Keratinocyte (primary cell): ENCODE measurements around the gene CLEC16A. TPM values are rescaled to one million over a fixed set of nuclear protein-coding genes. Genes with fewer than 3 reads are reported as not detected.

ENCODE experiments used
- DNase-seq: peaks from one replicate; pipeline ENCODE4 v3.0.0-alpha.2; 2011; ENCODE audit warnings: low read depth, missing footprints, low spot score
- FAIRE-seq: peaks from 2 replicates; lab custom pipeline; 2011; peaks lifted over from hg19 to GRCh38; lab: Jason Lieb, UNC
- H2AFZ ChIP-seq: 2 replicates; pipeline ENCODE4 v1.6.0; 2012; ENCODE audit warnings: low read length, control low read depth, inconsistent platforms; ENCODE audit not compliant: control insufficient read depth
- H3K27ac ChIP-seq: 2 replicates; pipeline ENCODE4 v1.5.1; 2011; ENCODE audit warnings: low read length; ENCODE audit not compliant: control insufficient read depth, insufficient read depth
- H3K27me3 ChIP-seq: 3 replicates; pipeline ENCODE4 v1.6.0; 2011; ENCODE audit warnings: low read length; ENCODE audit not compliant: control insufficient read depth, insufficient read depth; ENCODE audit errors: extremely low read depth
- H3K36me3 ChIP-seq, 2 experiments: 2 replicates in 1 of 2; 3 replicates in 1 of 2; pipeline ENCODE4 v1.5.1; 2011; ENCODE audit warnings: low read length in 2 of 2, mild to moderate bottlenecking in 1 of 2; ENCODE audit not compliant: control insufficient read depth in 2 of 2, insufficient read depth in 2 of 2; ENCODE audit errors: extremely low read depth in 1 of 2
- H3K4me1 ChIP-seq: 3 replicates; pipeline ENCODE4 v1.5.1; 2011; ENCODE audit warnings: low read length; ENCODE audit not compliant: control insufficient read depth, insufficient read depth; ENCODE audit errors: extremely low read depth
- H3K4me2 ChIP-seq: 3 replicates; pipeline ENCODE4 v1.6.0; 2011; ENCODE audit warnings: low read depth, low read length; ENCODE audit not compliant: control insufficient read depth, insufficient read depth; ENCODE audit errors: extremely low read depth
- H3K4me3 ChIP-seq, 3 experiments: fragments of 200-600 bp in 1 of 3; sonication (generic) in 1 of 3; 2 replicates in 2 of 3; 3 replicates in 1 of 3; pipeline ENCODE4 v1.5.1; 2011 to 2016; ENCODE audit warnings: low read length in 3 of 3, mild to moderate bottlenecking in 3 of 3, control low read depth in 2 of 3, inconsistent platforms in 1 of 3, low read depth in 1 of 3, mixed read lengths in 1 of 3, mixed run types in 1 of 3, moderate library complexity in 1 of 3; ENCODE audit not compliant: control insufficient read depth in 2 of 3, insufficient read depth in 2 of 3; ENCODE audit errors: extremely low read depth in 1 of 3
- H3K79me2 ChIP-seq: 2 replicates; pipeline ENCODE4 v1.6.0; 2012; ENCODE audit warnings: low read length; ENCODE audit not compliant: control insufficient read depth, insufficient read depth
- H3K9ac ChIP-seq: 3 replicates; pipeline ENCODE4 v1.6.0; 2011; ENCODE audit warnings: low read length; ENCODE audit not compliant: control insufficient read depth, insufficient read depth; ENCODE audit errors: extremely low read depth
- H3K9me1 ChIP-seq: 3 replicates; pipeline ENCODE4 v1.6.0; 2011; ENCODE audit warnings: low read length; ENCODE audit not compliant: control insufficient read depth, insufficient read depth; ENCODE audit errors: extremely low read depth
- H3K9me3 ChIP-seq: 2 replicates; pipeline ENCODE4 v1.5.1; 2012; ENCODE audit warnings: low read depth, low read length; ENCODE audit not compliant: control insufficient read depth
- H4K20me1 ChIP-seq: 3 replicates; pipeline ENCODE4 v1.6.0; 2011; ENCODE audit warnings: low read length; ENCODE audit not compliant: control insufficient read depth, insufficient read depth; ENCODE audit errors: extremely low read depth
- CTCF ChIP-seq, 3 experiments: IDR thresholded peaks in 1 of 3; conservative IDR thresholded peaks in 1 of 3; optimal IDR thresholded peaks in 1 of 3; 2 replicates in 2 of 3; 3 replicates in 1 of 3; pipeline versions ENCODE3 to v1.5.1; 2011; ENCODE audit warnings: low read length in 3 of 3, mild to moderate bottlenecking in 3 of 3, moderate library complexity in 2 of 3, control low read depth in 1 of 3, inconsistent platforms in 1 of 3; ENCODE audit not compliant: insufficient read depth in 2 of 3; ENCODE audit errors: extremely low read depth in 1 of 3
- EZH2 ChIP-seq: IDR thresholded peaks from one replicate; pipeline ENCODE4 v1.6.1; 2012; ENCODE audit warnings: inconsistent platforms, mild to moderate bottlenecking, low read length, moderate library complexity
- dilution Hi-C: fragments of 300-500 bp; cut with MboI; formaldehyde crosslinking; loops from one replicate; pipeline ENCODE4 v1.7.0; 2020; ENCODE audit warnings: low sequenced_read_pairs; ENCODE audit not compliant: extremely low pct_ligation_motif_present
- polyA plus RNA-seq, 5 experiments: library from polyadenylated mRNA; depleted of rRNA in 3 of 5; stranded (reverse) in 3 of 5; stranded (forward) in 1 of 5; unstranded in 1 of 5; fragments of >200 nt; gene quantifications; 1 replicate in 1 of 5; 2 replicates in 3 of 5; 3 replicates in 1 of 5; pipeline versions ENCODE4 v1.2.1 to v1.2.3, GENCODE V29; 2011 to 2012; ENCODE audit warnings: missing spikeins in 2 of 5, low read depth in 1 of 5, low replicate concordance in 1 of 5

The CLEC16A gene
- polyA plus RNA-seq, 1 donor (not counting 4 experiments of a cell fraction or from before 2014, with no cell fraction given) = 9.5 TPM

DNA sequence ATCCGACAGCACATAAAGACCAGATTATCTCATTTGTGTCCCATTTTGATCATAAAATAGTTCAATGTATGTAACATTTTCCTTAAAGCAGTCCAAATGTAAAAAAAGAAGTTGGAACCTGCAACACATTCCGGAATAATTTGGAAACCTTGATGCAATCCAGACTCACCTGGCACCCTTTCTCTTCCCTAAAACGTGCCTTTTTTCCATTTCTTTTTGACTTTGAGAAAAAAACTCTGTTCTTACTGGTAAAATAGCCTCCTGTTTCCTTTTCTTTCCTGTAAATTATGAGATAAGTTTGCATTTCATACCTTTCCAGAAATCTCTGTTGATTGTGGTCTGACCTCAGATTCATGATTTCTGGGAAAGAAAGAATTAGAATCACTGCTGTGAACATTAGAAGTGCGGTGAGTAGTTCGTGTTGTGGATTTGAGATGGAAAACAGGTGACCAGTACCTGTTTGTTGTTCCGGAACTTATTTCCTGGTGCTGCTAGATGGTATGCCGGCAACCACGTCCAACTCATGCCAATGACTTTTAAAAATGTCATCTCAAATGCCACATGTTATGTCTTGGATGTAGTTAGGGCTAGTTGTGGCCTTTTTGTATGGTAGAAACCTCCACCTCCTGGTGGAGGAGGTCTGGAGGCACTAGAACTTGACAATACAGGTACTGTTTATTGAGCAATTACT, 203.5 kb downstream of the CLEC16A start:
- Histone ChIP-seq H3K36me3 (peaks cover 0 to 1% of the 10 kb centered on the region in 2 experiments), H4K20me1 (no peaks in the 10 kb centered on the region), H3K4me1 (no peaks in the 10 kb centered on the region), H3K27me3 (no peaks in the 10 kb centered on the region), H3K4me2 (no peak overlapping the region), H3K79me2 (no peaks in the 10 kb centered on the region), H3K4me3 (no peak overlapping the region), H3K9me1 (no peaks in the 10 kb centered on the region), H2AFZ (no peak overlapping the region), H3K9me3 (no peaks in the 10 kb centered on the region), H3K27ac (no peak overlapping the region), H3K9ac (no peak overlapping the region)
- dilution Hi-C loops = no loop called here
- no peak for TF ChIP-seq CTCF (optimal IDR thresholded peaks at IDR 0.05 in 1 of 3, IDR thresholded peaks at IDR 0.05 in 1 of 3, conservative IDR thresholded peaks at IDR 0.05 in 1 of 3; ENCODE audit: extremely low read depth in 1 of 3, insufficient read depth in 2 of 3, low read length in 3 of 3)
- TF ChIP-seq EZH2 = no peak
- DNase-seq = no peak
- FAIRE-seq = no peak

DNA sequence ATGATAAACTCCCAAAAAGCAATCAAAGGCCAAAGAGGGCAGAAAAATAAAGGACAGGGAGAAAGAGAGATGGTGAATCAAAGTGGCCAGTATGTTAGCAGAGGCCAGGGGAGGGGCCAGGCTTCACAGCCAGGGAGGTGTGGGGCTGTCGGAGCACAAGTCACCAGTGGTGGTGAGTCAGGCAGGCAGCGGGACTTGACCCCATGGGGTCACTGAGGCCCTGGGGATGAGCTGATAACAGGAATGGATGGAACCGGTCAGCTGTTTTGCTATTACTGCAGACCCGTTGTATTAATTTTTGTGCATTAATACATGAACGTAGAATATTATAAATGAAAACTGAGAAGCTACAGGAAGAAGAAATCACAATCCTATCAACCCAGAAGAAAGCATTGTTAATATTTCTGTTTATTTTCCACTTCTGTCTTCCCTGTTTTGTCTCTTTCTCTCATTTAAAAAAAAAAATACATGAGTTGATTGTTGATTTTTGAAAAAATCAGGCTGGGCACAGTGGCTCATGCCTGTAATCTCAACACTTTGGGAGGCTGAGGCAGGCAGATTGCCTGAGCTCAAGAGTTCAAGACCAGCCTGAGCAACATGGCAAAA, 204.8 kb downstream of the CLEC16A start:
- Histone ChIP-seq H3K9me1 (no peaks in the 10 kb centered on the region), H2AFZ (no peak overlapping the region), H3K4me3 (no peak overlapping the region), H3K27me3 (no peaks in the 10 kb centered on the region), H3K27ac (no peak overlapping the region), H3K36me3 (peaks cover 0 to 1% of the 10 kb centered on the region in 2 experiments), H3K79me2 (no peaks in the 10 kb centered on the region), H3K9ac (no peak overlapping the region), H3K9me3 (no peaks in the 10 kb centered on the region), H4K20me1 (no peaks in the 10 kb centered on the region), H3K4me1 (no peaks in the 10 kb centered on the region), H3K4me2 (no peak overlapping the region)
- TF ChIP-seq EZH2 (no peak), CTCF (optimal IDR thresholded peaks at IDR 0.05 in 1 of 3, IDR thresholded peaks at IDR 0.05 in 1 of 3, conservative IDR thresholded peaks at IDR 0.05 in 1 of 3; ENCODE audit: extremely low read depth in 1 of 3, insufficient read depth in 2 of 3, low read length in 3 of 3) (no peak)
- DNase-seq (no peak), FAIRE-seq (no peak)
- dilution Hi-C loops = no loop called here
